Stimulated activated CD8-positive, alpha-beta memory T cell treated with anti-CD3 and anti-CD28 coated beads, Interleukin-12 subunit alpha, Interleukin-12 subunit beta, amount 100 ng/mL, for 24 hours (primary cell): Measurements from ENCODE around the gene RGS11.
"Not testable (repeated sequence)": the region's sequence is repeated elsewhere in the genome, so short reads cannot be mapped to it uniquely, and the experiment has no call there.

Source experiments
- DNase-seq: peaks from one replicate; pipeline ENCODE4 v3.0.0-alpha.2; 2020; ENCODE audit errors: extremely low read depth

Gene RGS11

GRCh38 chr16:280552-280951 is 4.8 kb upstream of the RGS11 start, which contains the start of gene ARHGDIG:
Gene ARHGDIG, plus strand, starts transcription at chr16:280591. Its CDS starts 90 bp downstream, at chr16:280681.
- no peak for DNase-seq

- no peak for DNase-seq
Observed at GRCh38 chr16:280005-280460, 4.3 kb upstream of the RGS11 start.

DNA sequence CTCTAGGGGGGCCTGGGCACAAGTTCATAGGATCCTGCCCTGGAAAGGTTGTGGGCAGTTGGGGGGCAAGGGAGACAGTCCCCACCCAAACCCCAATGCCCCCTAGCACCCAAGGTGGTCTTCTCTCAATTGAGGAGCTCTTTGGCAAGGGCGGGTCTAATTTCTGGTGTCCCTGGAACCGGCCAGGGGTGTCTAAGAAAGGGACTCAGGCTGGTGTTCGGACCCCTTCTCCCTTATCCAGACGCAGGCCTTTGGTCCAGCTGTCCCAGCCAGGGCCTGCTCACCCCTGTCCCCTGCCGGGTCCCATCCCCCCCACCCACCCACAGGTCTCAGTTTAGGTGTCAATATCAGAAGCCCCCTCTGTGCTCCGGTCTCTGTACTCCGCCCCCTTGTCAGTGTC is 3.8 kb upstream of the RGS11 start:
- no peak for DNase-seq

- DNase-seq, result no peak
Observed at GRCh38 chr16:278863-279366, 3.2 kb upstream of the RGS11 start.

GRCh38 chr16:276426-277077 is 808 bp upstream of the RGS11 start:
- no peak for DNase-seq

DNA sequence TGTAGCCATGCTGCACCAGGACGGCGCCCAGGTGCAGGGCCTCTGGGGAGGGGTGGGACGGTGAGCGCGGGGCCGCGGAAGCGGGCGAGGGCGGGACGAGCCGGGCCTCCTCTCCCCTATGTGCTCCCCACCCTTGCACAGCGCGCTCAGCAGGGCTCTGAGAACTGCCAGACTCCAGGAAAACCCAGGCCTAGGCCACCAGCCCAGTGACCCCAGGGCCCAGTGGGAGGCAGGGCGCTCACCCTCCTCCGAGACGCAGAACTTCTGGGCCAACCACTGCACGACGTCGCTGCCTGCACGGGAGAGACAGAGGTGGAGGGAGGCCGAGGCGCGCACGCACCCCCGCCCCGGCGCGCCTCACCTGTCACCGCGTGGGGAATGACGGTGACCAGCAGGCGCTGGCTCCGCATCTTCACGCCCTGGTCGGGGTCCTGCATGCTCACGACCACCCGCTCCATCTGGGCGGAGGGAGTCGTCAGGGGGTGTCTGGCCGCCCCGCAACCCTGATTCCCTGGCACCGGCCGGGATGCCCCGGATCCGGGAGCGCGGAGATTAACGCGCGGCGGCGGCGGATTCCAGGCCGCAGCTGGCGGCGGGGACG is 603 bp downstream of the RGS11 start:
- DNase-seq, result no peak

- no peak for DNase-seq
Observed at GRCh38 chr16:273547-274421, 2.0 kb downstream of the RGS11 start.

DNA sequence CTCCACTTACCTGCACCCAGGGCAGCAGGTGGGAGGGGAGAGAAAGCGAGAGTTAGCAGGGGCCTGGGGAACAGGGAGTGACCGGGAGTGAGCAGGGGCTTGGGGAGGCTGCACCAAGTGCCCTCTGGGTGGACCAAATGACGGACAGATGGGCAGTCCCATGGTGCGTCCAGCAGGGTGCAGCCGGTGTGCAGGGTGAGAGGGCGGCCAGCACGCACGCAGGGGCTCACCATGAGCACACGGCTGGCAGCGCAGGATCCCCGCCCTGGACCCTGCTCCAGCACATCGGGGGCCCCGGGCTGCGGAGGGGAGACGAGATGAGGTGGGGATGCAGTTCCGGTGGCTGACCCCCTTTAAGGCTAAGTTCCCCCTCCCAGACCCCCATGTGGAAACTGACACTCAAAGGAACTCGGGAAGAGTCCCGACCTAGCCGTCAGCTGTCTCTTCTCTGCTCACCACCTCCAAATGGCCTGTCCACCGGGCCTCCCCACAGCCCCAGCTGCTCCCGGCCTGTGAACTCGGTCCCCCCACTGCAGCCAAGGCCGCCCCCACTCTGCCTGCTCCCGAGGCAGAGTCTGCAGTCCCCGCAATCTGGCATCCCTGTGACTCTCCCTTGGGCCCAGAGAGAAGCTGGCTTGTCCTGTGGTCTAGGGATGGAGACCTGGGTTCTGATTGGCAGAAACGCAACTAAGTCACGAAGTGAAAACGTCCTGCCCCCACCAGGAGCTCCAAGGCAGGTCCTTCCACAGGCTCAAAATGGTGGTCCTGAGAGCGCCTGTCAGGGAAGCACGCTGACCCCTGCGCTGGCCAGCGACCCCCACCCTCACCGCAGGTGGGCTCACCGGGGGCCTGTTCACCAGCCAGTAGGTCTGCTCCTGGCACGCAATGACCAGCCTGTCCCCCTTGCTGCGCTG is 2.9 kb downstream of the RGS11 start:
- DNase-seq, result no peak

GRCh38 chr16:270381-271255 is 5.1 kb downstream of the RGS11 start:
- no peak for DNase-seq

DNA sequence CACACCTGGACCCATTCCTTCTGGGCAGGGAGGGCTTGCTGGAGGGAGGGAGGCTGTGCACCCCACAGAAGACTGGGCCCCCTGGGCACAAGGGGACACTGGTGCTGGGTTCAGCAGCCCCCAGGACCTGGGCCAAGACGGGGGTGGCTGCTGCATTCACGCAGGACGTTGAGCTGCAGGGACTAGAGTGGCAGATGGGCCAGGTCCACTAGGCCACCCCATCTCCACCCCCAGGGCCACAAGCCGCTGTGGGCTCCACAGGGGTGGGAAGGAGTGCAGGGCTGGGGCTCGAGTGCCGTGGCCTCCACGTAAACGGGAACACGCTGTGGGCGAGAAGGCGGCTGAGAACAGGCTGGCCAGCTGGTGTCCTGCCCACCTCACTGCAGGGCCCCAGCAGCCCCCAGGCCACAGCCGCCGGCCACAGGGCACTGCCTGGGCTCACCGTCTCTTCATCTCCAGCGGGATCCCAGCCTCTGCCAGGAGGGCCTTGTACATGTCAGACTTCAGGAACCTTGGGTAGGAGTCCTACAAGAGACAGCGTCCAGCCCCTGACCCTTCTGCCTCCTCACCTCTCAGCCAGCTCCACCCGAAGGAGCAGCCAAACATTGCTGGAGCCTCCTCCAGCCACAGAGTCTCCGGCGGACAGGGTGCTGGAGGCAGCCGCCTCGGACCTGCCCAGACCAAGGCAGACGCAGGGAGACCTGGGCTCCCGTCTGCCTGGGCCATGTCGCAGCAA is 6.5 kb downstream of the RGS11 start:
- DNase-seq, result no peak

- DNase-seq, result no peak
Observed at GRCh38 chr16:268141-269053, 7.3 kb downstream of the RGS11 start.

- DNase-seq, result not testable (repeated sequence)
Observed at GRCh38 chr16:267562-267961, 8.2 kb downstream of the RGS11 start.

- DNase-seq, result no peak
Observed at GRCh38 chr16:266258-267164, 9.2 kb downstream of the RGS11 start.

GRCh38 chr16:265711-266110 is 10.0 kb downstream of the RGS11 start:
- no peak for DNase-seq

DNA sequence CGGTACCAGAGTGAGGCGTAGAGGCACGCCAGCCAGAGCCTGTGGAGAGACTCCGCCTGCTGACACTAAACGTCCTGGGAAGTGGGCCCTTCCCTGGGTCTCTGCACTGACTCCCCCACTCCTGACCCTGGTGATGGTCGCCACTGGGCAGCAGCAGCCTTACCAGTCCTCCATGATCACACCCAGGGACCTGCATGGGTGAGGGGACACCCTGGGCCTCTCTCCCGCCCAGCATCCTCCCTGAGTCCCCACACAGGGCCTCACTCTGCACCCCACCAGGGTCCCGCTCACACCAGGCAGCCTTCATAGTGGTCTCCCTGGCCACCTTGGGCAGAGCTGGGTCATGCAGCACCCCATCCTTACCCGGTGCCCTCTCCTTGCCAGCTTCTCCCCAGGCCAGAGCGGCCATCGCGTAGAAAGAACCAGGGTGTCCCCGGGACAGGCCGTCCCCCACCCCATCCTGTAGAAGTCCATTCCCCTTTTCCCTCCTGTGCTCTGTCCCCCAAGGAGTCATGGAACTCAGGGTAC is 10.7 kb downstream of the RGS11 start:
- no peak for DNase-seq

- DNase-seq, result no peak
Observed at GRCh38 chr16:264440-264951, 11.2 kb downstream of the RGS11 start.

GRCh38 chr16:263944-264343 is 11.8 kb downstream of the RGS11 start:
- DNase-seq, result no peak
